DND-41 (cell line): ENCODE measurements around the gene LLGL2.

Experiments used
- ATAC-seq: fragments of 200-7000 bp; cut with Tn5 transposase; 3 replicates; pipeline ENCODE4 v1.9.1; 2021; ENCODE audit warnings: low read depth; ENCODE audit not compliant: insufficient read depth
- DNase-seq: peaks from one replicate; pipeline ENCODE4 v3.0.0-alpha.2; 2020
- H2AFZ ChIP-seq: 2 replicates; pipeline ENCODE4 v1.6.0; 2012; ENCODE audit warnings: low read depth, low read length
- H3K27ac ChIP-seq: 2 replicates; pipeline ENCODE4 v1.5.1; 2012; ENCODE audit warnings: low read length, inconsistent platforms
- H3K27me3 ChIP-seq: fragments of 200-600 bp; sonication (generic); 2 replicates; pipeline ENCODE4 v1.6.0; 2012; ENCODE audit warnings: low read length, mild to moderate bottlenecking, inconsistent platforms; ENCODE audit not compliant: insufficient read depth, poor library complexity
- H3K36me3 ChIP-seq: 2 replicates; pipeline ENCODE4 v1.5.1; 2012; ENCODE audit warnings: low read length, inconsistent platforms; ENCODE audit not compliant: insufficient read depth
- H3K4me1 ChIP-seq: 2 replicates; pipeline ENCODE4 v1.5.1; 2012; ENCODE audit warnings: mild to moderate bottlenecking, low read length; ENCODE audit not compliant: insufficient read depth
- H3K4me2 ChIP-seq: 2 replicates; pipeline ENCODE4 v1.6.0; 2012; ENCODE audit warnings: mild to moderate bottlenecking, moderate library complexity, low read length, inconsistent platforms; ENCODE audit not compliant: insufficient read depth
- H3K4me3 ChIP-seq, 2 experiments: fragments of 200-600 bp in 1 of 2; shearing (Covaris generic) in 1 of 2; 2 replicates each; pipeline ENCODE4 v1.5.1; 2012 to 2016; ENCODE audit warnings: inconsistent platforms in 2 of 2, low read length in 2 of 2, mild to moderate bottlenecking in 2 of 2, low read depth in 1 of 2, moderate library complexity in 1 of 2
- H3K79me2 ChIP-seq: 2 replicates; pipeline ENCODE4 v1.6.0; 2012; ENCODE audit warnings: low read length, inconsistent platforms; ENCODE audit not compliant: insufficient read depth
- H3K9ac ChIP-seq: 2 replicates; pipeline ENCODE4 v1.6.0; 2012; ENCODE audit warnings: low read depth, mild to moderate bottlenecking, inconsistent platforms, low read length, moderate library complexity
- H3K9me3 ChIP-seq: 2 replicates; pipeline ENCODE4 v1.5.1; 2012; ENCODE audit warnings: low read length, moderate library complexity, mild to moderate bottlenecking, inconsistent platforms; ENCODE audit not compliant: insufficient read depth, severe bottlenecking
- H4K20me1 ChIP-seq: 2 replicates; pipeline ENCODE4 v1.6.0; 2012; ENCODE audit warnings: low read length; ENCODE audit not compliant: insufficient read depth
- EZH2 ChIP-seq: IDR thresholded peaks from 3 replicates; pipeline ENCODE4 v1.6.1; 2012; ENCODE audit warnings: borderline replicate concordance, low read depth, mild to moderate bottlenecking, moderate library complexity, low read length, inconsistent platforms; ENCODE audit not compliant: severe bottlenecking
- TF ChIP-seq, protein P1 (sequence below): IDR thresholded peaks from 2 replicates; pipeline ENCODE4 v1.5.1; 2012; ENCODE audit warnings: borderline replicate concordance, low read length, moderate library complexity, mild to moderate bottlenecking; ENCODE audit not compliant: poor library complexity, severe bottlenecking; ENCODE audit errors: extremely low read depth

LLGL2 gene

DNA sequence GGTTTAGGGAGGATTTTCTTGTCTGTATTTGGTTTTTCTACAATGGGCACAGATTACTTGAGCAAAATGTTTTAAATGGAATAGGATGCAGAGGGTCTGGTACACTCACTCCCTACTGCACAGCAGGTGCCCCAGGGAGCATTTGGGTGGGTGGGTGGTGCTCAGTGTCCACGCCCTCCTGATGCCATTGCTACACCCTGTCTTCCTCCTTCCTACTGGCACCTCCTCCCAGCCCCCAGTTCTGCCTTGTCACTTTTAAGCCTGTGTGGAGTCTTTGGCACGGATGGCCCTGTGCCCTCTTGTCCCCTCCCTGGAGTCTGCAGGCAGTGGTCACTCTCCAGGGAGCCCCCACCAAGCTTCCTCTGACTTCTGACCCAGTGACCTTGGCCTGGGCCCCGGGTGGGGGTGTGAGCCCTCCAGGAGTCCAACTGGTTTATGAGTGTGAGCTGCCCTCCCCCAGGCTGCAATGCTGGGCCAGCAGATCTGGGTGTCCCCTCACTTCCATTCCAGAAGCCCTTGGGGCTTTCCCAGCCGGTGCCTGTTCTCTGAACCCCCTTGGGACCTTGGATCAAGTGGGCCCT lies 15.5 kb downstream of the LLGL2 start:
- ATAC-seq (no peak), DNase-seq (no peak)
- TF ChIP-seq, protein P1, sequence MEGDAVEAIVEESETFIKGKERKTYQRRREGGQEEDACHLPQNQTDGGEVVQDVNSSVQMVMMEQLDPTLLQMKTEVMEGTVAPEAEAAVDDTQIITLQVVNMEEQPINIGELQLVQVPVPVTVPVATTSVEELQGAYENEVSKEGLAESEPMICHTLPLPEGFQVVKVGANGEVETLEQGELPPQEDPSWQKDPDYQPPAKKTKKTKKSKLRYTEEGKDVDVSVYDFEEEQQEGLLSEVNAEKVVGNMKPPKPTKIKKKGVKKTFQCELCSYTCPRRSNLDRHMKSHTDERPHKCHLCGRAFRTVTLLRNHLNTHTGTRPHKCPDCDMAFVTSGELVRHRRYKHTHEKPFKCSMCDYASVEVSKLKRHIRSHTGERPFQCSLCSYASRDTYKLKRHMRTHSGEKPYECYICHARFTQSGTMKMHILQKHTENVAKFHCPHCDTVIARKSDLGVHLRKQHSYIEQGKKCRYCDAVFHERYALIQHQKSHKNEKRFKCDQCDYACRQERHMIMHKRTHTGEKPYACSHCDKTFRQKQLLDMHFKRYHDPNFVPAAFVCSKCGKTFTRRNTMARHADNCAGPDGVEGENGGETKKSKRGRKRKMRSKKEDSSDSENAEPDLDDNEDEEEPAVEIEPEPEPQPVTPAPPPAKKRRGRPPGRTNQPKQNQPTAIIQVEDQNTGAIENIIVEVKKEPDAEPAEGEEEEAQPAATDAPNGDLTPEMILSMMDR: no peak
- Histone ChIP-seq H3K9ac (no peak overlapping the region), H3K79me2 (no peaks in the 10 kb centered on the region), H3K4me2 (no peak overlapping the region), H3K4me3 (no peak overlapping the region), H3K36me3 (no peaks in the 10 kb centered on the region), H2AFZ (no peak overlapping the region), H3K9me3 (no peaks in the 10 kb centered on the region), H3K27me3 (no peaks in the 10 kb centered on the region), H4K20me1 (no peaks in the 10 kb centered on the region), H3K4me1 (no peaks in the 10 kb centered on the region), H3K27ac (no peak overlapping the region)

DNA sequence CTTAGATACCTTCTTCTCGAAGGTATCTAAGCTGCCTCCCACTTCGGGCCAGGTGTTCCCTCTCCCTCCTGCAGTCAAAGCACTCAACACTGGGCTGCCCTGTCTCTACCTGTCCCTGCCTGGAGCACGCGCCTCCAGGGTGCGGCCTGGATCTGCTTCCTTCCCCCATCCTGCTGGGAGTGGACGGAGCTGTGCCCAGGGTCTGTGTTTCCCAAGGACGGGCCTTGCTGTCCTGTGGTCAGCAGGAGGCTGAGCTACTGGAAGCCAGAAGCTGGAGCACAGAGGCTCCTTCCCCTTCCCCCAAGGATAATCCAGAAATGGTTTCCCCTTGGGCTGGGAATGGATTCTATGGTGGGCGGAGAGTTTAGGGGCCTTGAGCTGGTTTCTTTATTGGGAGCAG lies 16.7 kb downstream of the LLGL2 start:
- Histone ChIP-seq H3K4me3 (no peak overlapping the region), H4K20me1 (no peaks in the 10 kb centered on the region), H3K36me3 (no peaks in the 10 kb centered on the region), H3K4me1 (no peaks in the 10 kb centered on the region), H3K9me3 (no peaks in the 10 kb centered on the region), H3K4me2 (no peak overlapping the region), H3K27me3 (no peaks in the 10 kb centered on the region), H3K79me2 (no peaks in the 10 kb centered on the region), H3K27ac (no peak overlapping the region), H2AFZ (no peak overlapping the region), H3K9ac (no peak overlapping the region)
- DNase-seq (no peak), ATAC-seq (no peak)
- TF ChIP-seq EZH2: no peak
- TF ChIP-seq, protein P1: no peak

DNA sequence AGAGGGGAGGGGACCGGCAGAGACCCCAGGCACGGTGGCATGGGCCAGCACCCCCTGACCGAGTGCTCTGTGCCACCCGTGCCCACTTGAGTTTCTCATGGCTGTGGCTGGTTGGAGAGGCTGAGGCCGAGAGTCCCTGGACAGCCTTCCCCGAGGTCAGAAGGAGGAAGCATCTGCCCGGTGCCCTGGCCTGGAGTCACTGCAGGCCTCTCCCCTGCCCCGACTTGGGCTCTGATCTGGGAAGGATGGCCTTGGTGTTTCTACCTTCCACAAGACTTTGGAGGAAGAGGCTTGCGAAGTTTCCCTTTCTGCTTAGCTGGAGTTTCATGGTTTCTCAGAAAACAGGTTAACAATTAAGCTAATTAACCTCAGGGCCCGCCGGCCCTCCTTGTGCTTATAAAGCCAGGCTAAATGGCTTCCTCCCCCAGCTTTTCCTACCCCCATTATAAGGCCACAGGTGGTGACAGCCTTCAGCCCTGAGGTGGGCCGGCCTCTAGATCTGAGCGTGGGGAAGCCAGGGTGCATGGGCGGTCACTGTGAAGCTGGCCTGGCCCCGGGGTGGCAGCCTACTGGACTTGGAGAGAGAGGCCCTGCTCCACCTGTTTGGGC lies 17.3 kb downstream of the LLGL2 start:
- H3K9ac ChIP-seq: no peak overlapping the region

More for the DNA sequence above, 17.3 kb downstream of the LLGL2 start:
- Histone ChIP-seq H3K79me2 (no peaks in the 10 kb centered on the region), H3K27me3 (no peaks in the 10 kb centered on the region), H3K4me2 (no peak overlapping the region), H3K27ac (no peak overlapping the region), H3K4me1 (no peaks in the 10 kb centered on the region), H3K36me3 (no peaks in the 10 kb centered on the region), H2AFZ (no peak overlapping the region), H4K20me1 (no peaks in the 10 kb centered on the region), H3K9me3 (no peaks in the 10 kb centered on the region), H3K4me3 (no peak overlapping the region)
- DNase-seq (no peak), ATAC-seq (no peak)
- TF ChIP-seq, protein P1: no peak
- no peak for TF ChIP-seq EZH2
